Esophagus muscularis mucosa (tissue), 4 donors: ENCODE data around the gene MAGI1.

Experiments
- EP300 ChIP-seq: sonication (generic); formaldehyde crosslinking; IDR thresholded peaks from one replicate; pipeline ENCODE4 v1.6.1; 2017; ENCODE audit warnings: antibody characterized with exemption
- POLR2A ChIP-seq: fragments of 450-650 bp; IDR thresholded peaks from one replicate; pipeline ENCODE4 v1.6.1; 2017; ENCODE audit warnings: antibody characterized with exemption, moderate library complexity, mild to moderate bottlenecking, low read depth
- TF ChIP-seq, protein P1 (sequence below), 3 experiments: fragments of 200-600 bp in 2 of 3; fragments of 450-650 bp in 1 of 3; sonication (generic) in 2 of 3; IDR thresholded peaks; one replicate each; pipeline ENCODE4 v1.5.1; 2017 to 2019; ENCODE audit warnings: antibody characterized with exemption in 3 of 3, mild to moderate bottlenecking in 2 of 3, moderate library complexity in 1 of 3

DNA sequence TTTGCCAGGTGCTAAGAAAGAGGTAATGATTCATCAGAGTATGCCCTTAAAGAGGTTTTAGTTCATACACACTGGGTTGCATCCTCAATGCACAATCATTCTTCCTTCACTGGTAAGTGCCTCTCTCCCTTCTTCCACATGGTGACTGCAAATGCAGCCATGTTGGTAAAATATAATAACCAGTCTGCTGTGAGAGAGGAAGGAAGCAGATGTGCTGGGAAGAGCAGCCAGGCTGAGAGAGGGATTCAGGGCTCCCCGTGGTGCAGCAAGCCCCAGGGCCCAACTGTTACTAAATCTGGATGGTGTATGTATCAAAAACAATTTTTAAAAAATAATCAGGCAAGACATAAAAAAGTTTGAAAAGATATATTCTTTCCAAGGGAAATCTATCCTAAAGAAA lies 498.1 kb downstream of the MAGI1 start:
- TF ChIP-seq POLR2A (no peak), EP300 (no peak)
- TF ChIP-seq, protein P1, sequence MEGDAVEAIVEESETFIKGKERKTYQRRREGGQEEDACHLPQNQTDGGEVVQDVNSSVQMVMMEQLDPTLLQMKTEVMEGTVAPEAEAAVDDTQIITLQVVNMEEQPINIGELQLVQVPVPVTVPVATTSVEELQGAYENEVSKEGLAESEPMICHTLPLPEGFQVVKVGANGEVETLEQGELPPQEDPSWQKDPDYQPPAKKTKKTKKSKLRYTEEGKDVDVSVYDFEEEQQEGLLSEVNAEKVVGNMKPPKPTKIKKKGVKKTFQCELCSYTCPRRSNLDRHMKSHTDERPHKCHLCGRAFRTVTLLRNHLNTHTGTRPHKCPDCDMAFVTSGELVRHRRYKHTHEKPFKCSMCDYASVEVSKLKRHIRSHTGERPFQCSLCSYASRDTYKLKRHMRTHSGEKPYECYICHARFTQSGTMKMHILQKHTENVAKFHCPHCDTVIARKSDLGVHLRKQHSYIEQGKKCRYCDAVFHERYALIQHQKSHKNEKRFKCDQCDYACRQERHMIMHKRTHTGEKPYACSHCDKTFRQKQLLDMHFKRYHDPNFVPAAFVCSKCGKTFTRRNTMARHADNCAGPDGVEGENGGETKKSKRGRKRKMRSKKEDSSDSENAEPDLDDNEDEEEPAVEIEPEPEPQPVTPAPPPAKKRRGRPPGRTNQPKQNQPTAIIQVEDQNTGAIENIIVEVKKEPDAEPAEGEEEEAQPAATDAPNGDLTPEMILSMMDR (IDR thresholded peaks at IDR 0.05): no peak
